GM12872 (cell line): ENCODE data around the gene C3.

ENCODE experiments used
- CTCF ChIP-seq: IDR thresholded peaks from 3 replicates; pipeline ENCODE4 v1.5.1; 2011; ENCODE audit warnings: low read depth, mild to moderate bottlenecking, low read length, moderate library complexity; ENCODE audit not compliant: insufficient read depth

The C3 gene

GRCh38 chr19:6720369-6721137 lies at the start of gene C3:
TSS of gene C3 (minus strand) at chr19:6720650. CDS start at chr19:6720589, 61 bp downstream.
- TF ChIP-seq CTCF = no peak

GRCh38 chr19:6769006-6769619 lies 48.7 kb upstream of the C3 start:
- peak; percentile 47 for TF ChIP-seq CTCF

- TF ChIP-seq CTCF = no peak
These were observed 47.9 kb upstream of the C3 start for GRCh38 chr19:6768236-6768785.

- no peak for TF ChIP-seq CTCF
These were observed 47.1 kb upstream of the C3 start, which contains the start of gene SH2D3A for GRCh38 chr19:6767357-6768235. TSS of gene SH2D3A (minus strand) at chr19:6767435. CDS start at chr19:6763748, 3,687 bp downstream.

GRCh38 chr19:6767081-6767356 lies 46.6 kb upstream of the C3 start:
- TF ChIP-seq CTCF = no peak

GRCh38 chr19:6766357-6767080 lies 46.1 kb upstream of the C3 start:
- no peak for TF ChIP-seq CTCF
